GM18499 (cell line): Measurements from ENCODE around the gene SCUBE1.

ENCODE experiments used
- ATAC-seq: cut with Tn5 transposase; IDR thresholded peaks from one replicate; pipeline ENCODE4 v1.9.1; 2021; ENCODE audit warnings: moderate number of reproducible peaks; ENCODE audit not compliant: insufficient read depth, unreplicated experiment

The SCUBE1 gene

DNA sequence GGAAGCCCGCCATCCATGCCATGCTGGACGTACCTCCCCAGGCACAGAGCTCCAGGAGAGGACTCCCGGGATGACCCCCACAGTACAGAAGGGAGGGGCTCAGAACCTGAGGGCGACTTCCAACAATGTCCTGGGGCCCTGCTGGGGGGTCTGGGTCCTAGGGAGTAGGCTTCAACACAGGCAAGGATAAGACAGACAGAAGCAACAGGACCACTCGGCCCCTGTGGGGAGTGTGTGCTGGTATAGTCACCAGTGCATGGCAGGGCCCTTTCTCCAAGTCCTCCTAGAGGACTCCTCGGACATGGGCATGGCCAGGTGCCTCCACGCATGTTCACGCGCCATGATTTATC lies 173.1 kb downstream of the SCUBE1 start:
- no peak for ATAC-seq

DNA sequence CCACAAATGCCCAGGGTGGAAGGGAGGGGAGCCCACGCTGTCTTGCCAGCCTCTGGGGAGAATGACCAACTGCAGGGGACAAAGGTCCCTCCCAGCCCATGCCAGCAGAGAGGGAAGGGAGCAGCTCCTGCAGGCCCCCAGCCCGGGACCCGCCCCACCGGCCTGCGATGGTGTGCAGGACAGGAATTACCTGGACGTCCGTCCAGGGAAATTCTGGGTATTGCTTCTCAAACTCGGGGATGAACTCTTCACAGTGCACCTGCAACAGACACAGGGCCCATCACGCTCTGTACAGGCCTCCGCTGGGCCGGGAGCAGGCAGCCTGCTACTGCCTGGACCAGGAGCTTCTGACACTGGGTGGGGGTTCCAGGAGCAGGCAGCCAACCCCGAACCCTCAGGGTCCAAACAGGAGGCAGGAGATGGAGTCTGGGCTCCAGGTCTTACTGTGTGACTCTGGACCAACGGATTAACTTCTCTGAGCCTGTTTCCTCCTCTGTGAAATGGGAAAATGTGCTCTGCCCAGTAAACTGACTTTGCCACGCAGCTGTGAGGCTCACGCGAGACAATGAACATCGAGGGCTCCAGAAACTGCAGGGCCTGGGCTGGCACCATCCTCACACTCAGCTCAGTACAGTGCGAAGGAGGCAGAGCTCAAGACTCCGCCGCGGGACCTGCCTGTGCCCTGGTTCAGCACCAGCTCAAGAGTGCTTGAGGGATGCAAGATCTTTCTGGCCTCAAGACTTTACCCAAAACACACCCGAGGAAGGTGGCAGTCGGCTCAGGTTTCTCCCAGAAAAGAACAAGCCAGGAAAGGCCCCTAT lies 173.7 kb downstream of the SCUBE1 start:
- ATAC-seq: no peak

DNA sequence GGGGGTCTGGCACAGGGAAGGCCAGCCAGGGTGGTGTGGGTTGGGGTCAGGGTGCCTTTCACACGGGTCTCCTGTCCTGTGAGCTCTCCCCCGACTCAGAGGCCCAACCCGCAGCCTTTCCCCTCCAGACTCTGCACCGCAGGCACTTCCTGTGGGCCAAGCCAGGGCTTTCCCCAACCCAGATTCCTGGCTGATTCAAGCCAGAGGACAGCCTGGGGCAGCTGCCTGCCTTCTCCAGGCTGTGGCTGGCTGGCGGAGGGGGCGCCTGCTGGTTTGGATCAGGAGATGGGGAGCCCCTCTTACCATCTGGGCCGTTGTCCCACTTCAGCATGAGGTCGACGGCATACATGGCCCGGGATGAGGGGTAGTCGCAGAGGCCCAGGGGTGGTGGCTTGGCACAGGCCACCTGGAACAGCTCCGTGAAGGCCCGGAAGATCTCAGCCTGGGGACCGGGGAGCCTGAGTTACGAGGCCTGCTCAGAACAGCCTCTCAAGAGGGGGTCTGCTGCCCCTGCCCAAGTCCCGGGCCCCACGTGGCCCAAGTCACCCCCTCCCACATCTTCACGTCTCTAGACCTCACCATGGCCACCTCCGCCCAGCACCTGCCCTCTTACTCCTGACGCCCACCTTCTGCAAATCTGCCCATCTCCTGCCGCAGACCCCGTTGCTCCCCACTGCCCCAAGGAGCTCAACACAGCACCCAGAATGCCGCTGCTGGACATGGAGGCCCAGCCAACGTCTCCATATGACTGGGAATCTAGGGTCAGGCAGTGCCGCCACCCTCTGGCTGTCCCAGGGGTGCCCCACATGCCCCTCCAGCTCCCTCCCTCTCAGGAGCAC lies 174.5 kb downstream of the SCUBE1 start:
- ATAC-seq: no peak

- ATAC-seq: no peak
These were observed 176.1 kb downstream of the SCUBE1 start for GRCh38 chr22:43167001-43167589.

GRCh38 chr22:43166132-43166930 lies 176.8 kb downstream of the SCUBE1 start:
- ATAC-seq: no peak

DNA sequence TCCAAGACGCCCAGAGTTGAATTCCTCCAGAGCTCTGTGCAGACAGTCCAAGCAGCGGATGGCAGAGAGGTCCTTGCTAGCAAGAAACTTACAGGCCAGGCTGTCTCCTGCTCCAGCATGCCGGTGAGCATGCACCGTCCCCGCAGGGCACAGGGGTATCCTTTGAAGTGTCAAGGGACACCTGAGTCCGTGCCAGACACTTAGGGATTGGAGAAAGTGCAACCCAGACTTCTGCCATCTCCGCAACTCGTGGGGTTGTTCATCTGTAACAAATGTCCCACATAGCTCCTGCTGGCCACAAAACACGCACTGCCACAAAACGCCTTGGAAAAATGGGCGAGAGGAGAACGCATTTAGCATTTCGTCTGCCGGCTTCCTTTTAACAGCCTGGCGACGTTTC lies 178.5 kb downstream of the SCUBE1 start:
- ATAC-seq: no peak

DNA sequence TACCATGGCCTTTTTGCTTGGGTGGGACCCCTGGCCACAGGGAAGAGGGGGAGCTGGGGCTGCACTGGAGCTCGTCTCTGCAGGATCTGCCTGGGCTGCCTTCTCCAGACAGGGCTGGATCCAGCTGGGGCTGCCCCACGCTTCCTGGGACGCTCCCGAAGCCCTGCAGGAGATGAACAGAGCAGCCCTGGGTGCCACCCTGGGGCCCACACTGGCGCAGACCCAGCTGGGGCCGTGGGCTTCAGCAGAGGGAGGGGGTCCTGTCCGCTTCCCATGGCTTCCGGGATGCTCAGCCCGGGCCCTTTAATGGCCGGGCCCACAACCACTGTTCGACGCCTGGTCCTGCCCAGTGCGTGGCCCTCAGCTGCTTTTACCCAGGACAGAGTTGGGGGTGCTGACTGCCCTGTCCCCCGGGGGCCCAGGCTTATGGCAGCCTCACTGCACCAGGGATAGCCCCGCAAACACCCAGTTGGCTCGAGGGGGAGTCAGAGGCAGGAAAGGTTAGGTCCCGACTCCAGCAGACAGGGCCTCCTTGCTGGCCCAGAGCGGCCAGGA lies 179.9 kb downstream of the SCUBE1 start:
- ATAC-seq: no peak

GRCh38 chr22:43162412-43163150 lies 180.6 kb downstream of the SCUBE1 start:
- ATAC-seq: no peak

DNA sequence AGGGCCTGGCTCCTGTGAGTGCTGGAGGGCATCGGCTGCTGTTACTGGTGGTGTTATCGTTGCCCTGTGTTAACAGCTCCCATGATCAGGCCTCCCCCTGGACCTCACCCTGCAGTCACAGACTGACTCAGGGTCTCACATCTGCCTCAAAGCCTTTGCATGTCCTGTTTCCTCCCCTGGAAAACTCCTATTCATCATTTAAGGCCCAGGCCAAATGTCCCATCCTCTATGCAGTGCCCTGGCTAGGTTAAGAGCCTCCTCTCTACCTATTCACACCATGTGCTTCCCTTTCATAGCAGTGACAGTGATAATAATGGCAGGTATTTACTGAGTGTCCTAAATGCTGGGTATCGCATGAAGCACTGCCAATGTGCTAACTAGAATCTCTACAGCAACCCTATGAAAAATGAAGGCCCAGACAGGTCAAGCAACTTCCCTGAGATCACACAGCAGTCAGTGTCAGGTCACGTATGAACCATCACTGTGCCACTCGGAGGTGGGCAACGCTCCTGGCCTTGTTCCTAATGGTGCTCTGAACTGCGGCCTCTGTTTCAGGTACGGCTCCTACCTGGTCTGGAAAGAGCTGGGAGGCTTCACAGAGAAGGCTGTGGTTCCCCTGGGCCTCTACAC lies 182.6 kb downstream of the SCUBE1 start:
- no peak for ATAC-seq

DNA sequence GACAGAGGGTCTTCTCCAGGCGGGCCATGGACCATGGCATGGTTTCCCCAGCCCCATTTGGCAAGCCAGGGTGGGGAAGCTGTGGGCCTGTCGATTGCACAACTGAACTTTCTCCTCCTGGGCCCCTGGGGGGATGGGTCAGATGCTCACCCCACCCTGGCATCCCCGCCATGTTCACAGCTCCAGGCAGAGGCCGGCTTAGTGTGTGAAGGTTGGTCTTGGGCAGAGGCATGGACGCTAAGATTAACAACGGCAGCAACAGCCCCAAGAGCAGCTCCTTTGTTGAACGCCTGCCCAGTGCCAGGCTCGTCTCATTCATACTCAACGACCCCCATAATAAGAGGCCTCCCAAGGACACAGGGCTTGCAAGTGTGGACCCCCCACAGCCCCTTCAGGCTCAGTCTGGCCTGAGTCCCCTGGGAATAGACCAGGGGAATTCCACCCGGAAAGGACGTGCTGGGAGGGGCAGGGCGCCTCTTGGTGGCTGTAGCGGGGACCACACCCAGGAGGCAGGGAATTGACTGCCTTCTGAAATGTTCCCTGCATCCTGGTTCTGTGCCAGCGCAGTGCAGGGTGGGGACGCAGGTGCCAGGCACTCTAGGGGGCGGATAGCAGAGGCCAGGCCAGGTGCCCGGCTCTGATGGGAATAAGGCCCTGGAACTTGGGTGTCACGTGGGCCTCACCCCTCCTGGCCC lies 183.5 kb downstream of the SCUBE1 start:
- no peak for ATAC-seq

DNA sequence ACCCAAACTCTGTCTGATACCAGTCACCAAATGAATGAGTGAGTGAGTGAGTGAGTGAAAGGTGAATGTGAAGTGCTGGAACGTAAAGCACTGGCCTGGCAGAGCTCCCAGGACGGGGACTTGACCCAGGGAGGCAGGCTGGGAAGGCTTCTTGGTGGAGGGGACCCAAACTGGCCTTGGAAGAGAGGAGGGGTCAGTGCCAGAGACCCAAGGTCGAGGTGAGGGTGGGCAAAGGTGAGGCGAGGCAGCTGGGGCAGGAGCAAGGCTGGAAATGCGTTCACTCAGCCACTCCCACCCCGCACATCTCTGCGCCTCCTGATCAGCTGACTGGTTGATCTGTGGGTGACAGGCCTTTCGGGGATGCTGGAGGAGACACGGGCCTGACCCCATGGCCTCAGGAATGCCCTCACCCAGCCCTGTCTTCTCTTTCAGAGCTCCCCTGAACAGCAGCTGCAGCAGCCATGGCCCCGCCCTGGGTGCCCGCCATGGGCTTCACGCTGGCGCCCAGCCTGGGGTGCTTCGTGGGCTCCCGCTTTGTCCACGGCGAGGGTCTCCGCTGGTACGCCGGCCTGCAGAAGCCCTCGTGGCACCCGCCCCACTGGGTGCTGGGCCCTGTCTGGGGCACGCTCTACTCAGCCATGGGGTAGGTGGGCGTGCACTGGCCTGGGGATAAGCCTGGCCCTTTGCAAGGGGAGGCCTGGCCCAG lies 184.2 kb downstream of the SCUBE1 start:
- ATAC-seq: no peak

DNA sequence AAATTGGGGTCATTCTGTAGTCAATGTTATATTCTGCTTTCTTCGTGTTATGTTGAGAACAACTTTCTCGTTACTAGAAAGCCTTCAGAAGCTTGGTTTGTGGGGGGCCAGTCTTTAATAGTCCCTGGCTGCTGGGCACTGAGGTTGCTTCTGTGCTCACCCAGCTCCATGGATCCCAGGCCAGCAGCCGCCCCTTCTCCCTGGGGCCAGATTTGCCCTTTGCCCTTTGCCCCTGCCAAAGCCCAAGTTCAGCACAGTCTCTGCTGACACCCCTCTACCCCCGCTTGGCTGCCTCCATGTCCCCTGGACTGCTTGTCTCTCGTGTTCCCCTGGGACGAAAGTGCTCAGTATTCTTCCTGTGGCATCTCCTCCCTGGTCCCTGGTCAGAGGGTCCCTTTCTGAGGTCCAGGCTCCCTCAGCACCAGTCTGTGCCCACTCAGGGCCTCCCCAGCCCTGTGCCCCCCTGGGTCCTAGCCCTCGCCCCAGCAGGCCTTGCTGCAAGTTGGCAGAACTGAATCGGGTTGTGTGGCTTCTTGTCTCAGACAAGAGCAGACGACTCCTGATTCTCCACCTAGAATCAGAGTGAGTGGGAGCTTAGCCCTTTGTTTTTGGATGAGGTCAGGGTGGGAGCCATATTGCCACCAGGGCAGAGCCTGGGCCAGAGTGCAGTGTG lies 185.2 kb downstream of the SCUBE1 start:
- no peak for ATAC-seq

DNA sequence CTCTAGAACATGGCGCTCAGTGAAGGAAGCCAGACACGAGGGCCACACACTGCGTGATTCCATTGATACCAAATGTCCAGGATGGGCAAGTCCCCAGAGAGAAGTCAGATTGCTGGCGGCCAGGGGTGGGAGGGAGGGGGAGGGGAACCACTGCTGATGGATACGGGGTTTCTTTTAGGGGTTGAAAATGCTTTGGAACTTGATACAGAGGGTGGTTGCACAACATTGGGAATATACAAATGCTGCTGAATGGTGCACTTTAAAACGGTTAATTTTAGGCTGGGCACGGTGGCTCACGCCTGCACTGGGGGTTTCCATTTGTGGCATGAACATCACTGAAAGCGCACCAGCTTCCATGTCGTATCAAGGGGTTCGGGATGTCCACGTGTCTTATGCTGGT lies 186.8 kb downstream of the SCUBE1 start:
- ATAC-seq: no peak

DNA sequence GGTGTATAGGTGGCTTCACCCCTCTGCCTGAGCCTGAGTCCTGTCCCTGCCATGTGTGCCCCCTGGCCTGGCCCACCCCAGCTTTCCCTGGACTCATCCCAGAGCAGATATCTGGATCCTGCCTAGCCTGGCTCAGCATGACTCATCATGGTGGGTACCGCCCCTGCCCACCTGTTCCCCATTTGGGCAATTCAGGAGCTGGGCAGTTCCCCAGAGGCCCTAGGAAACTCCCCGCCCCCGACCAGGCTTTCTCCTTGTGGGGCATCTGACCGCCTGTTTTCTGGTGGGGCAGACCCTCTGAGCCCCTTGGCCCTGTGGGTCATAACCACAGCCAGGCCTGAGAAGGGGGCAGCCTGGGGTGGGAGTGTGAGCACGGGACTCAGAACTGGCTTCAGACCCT lies 187.4 kb downstream of the SCUBE1 start:
- ATAC-seq: no peak

DNA sequence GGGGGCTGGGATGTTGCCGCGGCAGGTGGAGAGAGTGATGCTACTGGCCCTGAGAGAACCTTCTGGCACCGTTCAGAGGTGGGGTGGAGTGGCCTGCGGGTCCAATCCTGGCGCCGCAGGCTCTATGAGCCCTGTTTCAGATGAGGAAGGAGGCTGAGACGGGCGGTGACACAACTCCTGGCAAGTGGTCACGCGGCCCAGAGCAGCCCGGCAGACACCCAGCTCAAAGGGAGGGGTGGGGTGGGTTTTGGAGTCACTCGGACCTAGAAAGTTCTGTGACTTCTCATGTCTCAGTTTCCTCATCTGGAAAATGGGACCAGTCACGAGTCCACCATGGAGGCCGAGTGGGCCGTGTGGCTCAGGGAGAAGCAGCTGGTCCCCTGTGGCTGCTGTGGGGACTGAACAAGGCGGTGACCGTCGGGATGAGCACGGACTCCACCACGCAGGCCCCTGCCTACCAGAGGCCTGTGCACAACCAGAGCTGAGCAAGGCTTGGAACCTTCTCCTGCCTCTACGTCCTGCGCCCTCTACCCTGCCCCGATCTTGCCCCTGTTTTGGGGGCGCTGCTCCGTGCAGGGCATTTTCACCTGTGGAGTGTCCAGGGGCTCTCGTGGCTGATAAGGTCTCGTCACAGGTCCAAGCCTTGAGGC lies 188.2 kb downstream of the SCUBE1 start:
- ATAC-seq: no peak

DNA sequence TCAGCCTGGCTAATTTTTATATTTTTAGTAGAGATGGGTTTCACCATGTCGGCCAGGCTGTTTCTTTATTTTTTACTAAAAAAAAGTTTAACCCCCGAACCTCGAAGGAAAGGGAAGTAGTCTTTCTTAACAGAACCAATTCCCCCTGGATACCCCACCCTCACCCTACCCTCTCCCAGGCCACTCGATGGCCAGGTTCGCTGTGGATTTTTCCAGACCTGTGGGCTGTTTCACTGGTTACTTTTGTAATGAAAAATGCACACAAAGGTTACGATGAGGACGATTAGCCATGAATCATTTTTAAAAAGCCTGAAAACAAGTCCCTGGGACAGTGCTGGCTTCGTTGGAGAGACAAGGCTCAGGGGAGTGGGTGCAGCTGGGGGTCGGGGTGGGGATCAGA lies 189.3 kb downstream of the SCUBE1 start:
- ATAC-seq: no peak
